Mesendoderm (in vitro differentiated cells): ENCODE data around the gene IL16.

Experiments
- DNase-seq: peaks from one replicate; pipeline ENCODE4 v3.0.0; 2013
- H2AK5ac ChIP-seq: 2 replicates; pipeline ENCODE4 v1.6.1; 2013; ENCODE audit warnings: low read length, inconsistent platforms
- H2BK120ac ChIP-seq: 2 replicates; pipeline ENCODE4 v1.6.1; 2013; ENCODE audit warnings: low read depth, mild to moderate bottlenecking, low read length, moderate library complexity, mixed read lengths
- H2BK15ac ChIP-seq: replicated peaks from 2 replicates; pipeline ENCODE4 v1.6.1; 2013; ENCODE audit warnings: low read depth, mild to moderate bottlenecking, moderate library complexity
- H2BK5ac ChIP-seq: 2 replicates; pipeline ENCODE4 v1.6.1; 2013; ENCODE audit warnings: low read length, inconsistent platforms
- H3K18ac ChIP-seq: 2 replicates; pipeline ENCODE4 v1.6.1; 2013; ENCODE audit warnings: mild to moderate bottlenecking, low read length, mixed read lengths
- H3K23ac ChIP-seq: one replicate; pipeline ENCODE4 v1.6.1; 2013; ENCODE audit warnings: low read length
- H3K27ac ChIP-seq: 2 replicates; pipeline ENCODE4 v1.5.1; 2013; ENCODE audit warnings: low read depth, mild to moderate bottlenecking, inconsistent platforms, low read length, moderate library complexity
- H3K27me3 ChIP-seq: 2 replicates; pipeline ENCODE4 v1.6.1; 2013; ENCODE audit warnings: low read length, control low read depth, mild to moderate bottlenecking, inconsistent platforms; ENCODE audit not compliant: insufficient read depth, poor library complexity
- H3K36me3 ChIP-seq: 2 replicates; pipeline ENCODE4 v1.6.1; 2013; ENCODE audit warnings: low read length, inconsistent platforms; ENCODE audit not compliant: control insufficient read depth, insufficient read depth
- H3K4ac ChIP-seq: one replicate; pipeline ENCODE4 v1.6.1; 2013; ENCODE audit warnings: low read depth, mild to moderate bottlenecking, low read length, moderate library complexity
- H3K4me1 ChIP-seq: 2 replicates; pipeline ENCODE4 v1.6.1; 2013; ENCODE audit warnings: low read depth, low read length, inconsistent platforms; ENCODE audit not compliant: control insufficient read depth
- H3K4me2 ChIP-seq: 2 replicates; pipeline ENCODE4 v1.6.1; 2013; ENCODE audit warnings: low read length
- H3K4me3 ChIP-seq: 2 replicates; pipeline ENCODE4 v1.5.1; 2013; ENCODE audit warnings: mild to moderate bottlenecking, low read length
- H3K56ac ChIP-seq: one replicate; pipeline ENCODE4 v1.6.1; 2013; ENCODE audit warnings: low read length
- H3K79me1 ChIP-seq: 2 replicates; pipeline ENCODE4 v1.6.1; 2013; ENCODE audit warnings: low read length, inconsistent platforms
- H3K79me2 ChIP-seq: 2 replicates; pipeline ENCODE4 v1.6.1; 2013; ENCODE audit warnings: mild to moderate bottlenecking, low read length; ENCODE audit not compliant: control insufficient read depth, insufficient read depth
- H3K9ac ChIP-seq: 2 replicates; pipeline ENCODE4 v1.6.1; 2013; ENCODE audit warnings: low read length, inconsistent platforms
- H4K5ac ChIP-seq: one replicate; pipeline ENCODE4 v1.6.1; 2013; ENCODE audit warnings: low read length
- H4K8ac ChIP-seq: one replicate; pipeline ENCODE4 v1.6.1; 2013; ENCODE audit warnings: low read depth, mild to moderate bottlenecking, control low read depth, low read length, moderate library complexity
- WGBS: extraction: QIAGEN DNeasy Blood & Tissue Kit; methylation state at CpG from one replicate; pipeline ENCODE4 v1.1.7; 2013; ENCODE audit warnings: low lambda C conversion rate, missing lambda C conversion rate; ENCODE audit not compliant: insufficient coverage; ENCODE audit errors: extremely low coverage; 5-methylcytosine and 5-hydroxymethylcytosine counted together

The IL16 gene

DNA sequence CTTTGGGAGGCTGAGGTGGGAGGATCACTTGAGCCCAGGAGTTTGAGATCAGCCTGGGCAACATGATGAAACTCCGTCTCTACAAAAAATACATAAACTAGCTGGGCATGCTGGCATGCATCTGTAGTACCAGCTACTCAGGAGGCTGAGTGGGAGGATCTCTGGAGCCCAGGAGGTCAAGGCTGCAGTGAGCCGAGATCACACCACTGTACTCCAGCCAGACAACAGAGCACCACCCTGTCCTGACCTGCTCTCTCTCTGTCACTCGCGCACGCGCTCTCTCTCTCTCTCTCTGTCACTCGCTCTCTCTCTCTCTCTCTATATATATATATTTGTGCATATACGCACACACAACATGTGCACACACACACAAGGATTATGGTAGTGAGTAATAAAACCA lies 61.8 kb downstream of the IL16 start:
- H3K4me3 ChIP-seq: no peak overlapping the region
- WGBS: no CpG with 5 or more reads among the region's 8 CpGs
- DNase-seq: no peak

DNA sequence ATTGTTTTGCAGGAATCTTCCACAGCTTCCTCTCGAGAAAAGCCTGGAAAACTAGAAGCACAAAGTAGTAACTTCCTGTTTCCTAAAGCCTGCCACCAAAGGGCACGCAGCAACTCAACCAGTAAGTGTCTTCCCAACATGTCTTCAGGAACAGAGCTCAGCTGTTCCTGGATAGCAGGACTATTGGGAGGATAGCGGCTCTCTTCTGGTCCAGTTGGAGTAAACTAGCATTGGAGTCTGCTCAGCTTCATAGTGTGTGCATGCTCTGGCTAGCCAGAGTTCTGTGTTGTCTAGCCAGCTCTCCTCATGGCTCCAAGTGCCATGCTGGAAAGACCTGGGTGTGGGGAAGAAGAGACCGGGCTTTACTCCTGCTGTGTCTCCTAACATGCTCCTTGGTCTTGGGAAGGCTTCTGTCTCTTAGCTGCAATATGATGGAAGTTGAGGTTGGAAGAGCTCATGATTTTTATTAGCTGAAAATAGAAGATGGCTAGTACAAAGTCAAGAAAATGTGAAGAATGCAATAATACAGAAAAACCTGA lies 63.1 kb downstream of the IL16 start:
- Histone ChIP-seq H2AK5ac (no peak overlapping the region), H2BK5ac (no peak overlapping the region), H3K4me3 (no peak overlapping the region), H3K4me1 (no peaks in the 10 kb centered on the region), H3K9ac (no peak overlapping the region), H3K27ac (no peak overlapping the region), H3K79me2 (no peaks in the 10 kb centered on the region), H2BK120ac (no peak overlapping the region), H3K56ac (no peak overlapping the region), H3K36me3 (no peaks in the 10 kb centered on the region), H3K79me1 (no peaks in the 10 kb centered on the region), H3K18ac (no peak overlapping the region), H3K4me2 (no peak overlapping the region), H3K27me3 (no peaks in the 10 kb centered on the region), H3K23ac (no peak overlapping the region), H4K5ac (no peak overlapping the region), H2BK15ac (no peak overlapping the region), H4K8ac (no peak overlapping the region), H3K4ac (no peak overlapping the region)
- WGBS: no CpG with 5 or more reads among the region's 4 CpGs
- no peak for DNase-seq

More for the DNA sequence above, 61.8 kb downstream of the IL16 start:
- H2AK5ac ChIP-seq: no peak overlapping the region
- H3K27me3 ChIP-seq: no peaks in the 10 kb centered on the region
- H3K27ac ChIP-seq: no peak overlapping the region
- H3K79me2 ChIP-seq: no peaks in the 10 kb centered on the region
- H3K4me2 ChIP-seq: no peak overlapping the region
- H3K36me3 ChIP-seq: no peaks in the 10 kb centered on the region
- no peak overlapping the region for H2BK15ac ChIP-seq
- H3K56ac ChIP-seq: no peak overlapping the region
- no peak overlapping the region for H4K8ac ChIP-seq
- no peak overlapping the region for H3K23ac ChIP-seq
- H2BK5ac ChIP-seq: no peak overlapping the region
- no peaks in the 10 kb centered on the region for H3K79me1 ChIP-seq
- H3K18ac ChIP-seq: no peak overlapping the region
- no peak overlapping the region for H3K4ac ChIP-seq
- no peak overlapping the region for H4K5ac ChIP-seq
- no peak overlapping the region for H2BK120ac ChIP-seq
- no peaks in the 10 kb centered on the region for H3K4me1 ChIP-seq
- no peak overlapping the region for H3K9ac ChIP-seq

DNA sequence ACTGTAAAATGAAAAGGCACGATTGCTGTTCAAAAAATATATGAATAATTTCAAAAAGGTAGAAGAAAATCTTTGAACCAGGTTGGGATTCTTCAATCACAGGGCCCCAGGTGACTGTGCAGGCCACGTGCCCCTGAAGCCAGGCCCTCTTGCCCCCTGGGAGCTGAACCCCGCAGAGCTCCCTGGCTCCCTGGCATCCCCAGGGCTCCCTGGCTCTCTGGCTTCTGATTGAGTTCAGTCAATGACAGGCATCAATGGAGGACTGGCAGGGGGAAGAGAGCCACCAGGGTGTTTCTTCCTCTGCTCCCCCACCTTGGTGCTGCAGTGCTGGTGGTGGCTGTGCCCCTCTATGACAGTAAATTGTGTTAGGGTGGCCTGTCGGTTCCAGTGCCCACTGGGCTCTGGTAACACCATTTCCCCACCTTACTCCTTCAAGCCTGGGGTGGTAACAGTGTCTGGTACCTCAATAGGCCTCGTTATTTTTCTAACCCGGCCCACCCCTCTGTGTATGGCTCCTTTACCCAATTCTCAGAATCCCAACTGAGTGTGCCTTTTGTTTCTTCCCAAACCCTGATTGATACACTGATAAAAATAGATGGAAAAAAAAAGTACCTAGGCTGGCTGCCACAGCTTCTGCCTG lies 64.6 kb downstream of the IL16 start:
- no peaks in the 10 kb centered on the region for H3K4me1 ChIP-seq
- H3K18ac ChIP-seq: no peak overlapping the region
- H3K4me2 ChIP-seq: no peak overlapping the region
- H2BK5ac ChIP-seq: no peak overlapping the region
- no peak overlapping the region for H3K9ac ChIP-seq
- H3K36me3 ChIP-seq: no peaks in the 10 kb centered on the region
- no peak for DNase-seq
- H3K27ac ChIP-seq: no peak overlapping the region
- no peak overlapping the region for H4K8ac ChIP-seq
- WGBS: no CpG with 5 or more reads among the region's 6 CpGs
- no peak overlapping the region for H4K5ac ChIP-seq
- H2BK15ac ChIP-seq: no peak overlapping the region
- H2AK5ac ChIP-seq: no peak overlapping the region
- no peaks in the 10 kb centered on the region for H3K27me3 ChIP-seq
- no peak overlapping the region for H2BK120ac ChIP-seq
- no peaks in the 10 kb centered on the region for H3K79me2 ChIP-seq
- H3K4me3 ChIP-seq: no peak overlapping the region
- no peak overlapping the region for H3K56ac ChIP-seq
- no peaks in the 10 kb centered on the region for H3K79me1 ChIP-seq
- H3K23ac ChIP-seq: no peak overlapping the region
- H3K4ac ChIP-seq: no peak overlapping the region

DNA sequence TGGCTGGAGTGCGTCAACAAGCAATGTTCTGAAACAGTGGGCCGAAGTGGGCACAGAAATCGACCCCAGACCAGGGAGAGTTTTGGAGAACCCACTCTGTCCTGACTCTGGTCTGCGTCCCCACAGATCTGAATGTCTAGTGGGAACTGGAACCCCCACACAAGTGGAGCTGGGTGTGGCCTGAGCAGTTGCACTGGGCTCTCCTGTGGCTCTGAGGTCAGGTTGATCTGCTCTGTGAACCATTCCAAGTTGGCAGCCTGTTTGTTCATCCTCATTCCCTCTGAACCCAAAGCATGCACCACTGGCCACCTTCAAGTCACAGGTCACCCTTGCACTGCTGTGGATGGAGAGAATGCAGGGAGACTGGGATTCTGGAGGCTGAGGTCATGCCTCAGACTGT lies 66.8 kb downstream of the IL16 start:
- Histone ChIP-seq H4K8ac (no peak overlapping the region), H3K27me3 (no peaks in the 10 kb centered on the region), H2AK5ac (no peak overlapping the region), H3K79me1 (no peaks in the 10 kb centered on the region), H3K79me2 (no peaks in the 10 kb centered on the region), H3K23ac (no peak overlapping the region), H3K4me3 (no peak overlapping the region), H2BK15ac (no peak overlapping the region), H3K4me2 (no peak overlapping the region), H3K9ac (no peak overlapping the region), H3K36me3 (no peaks in the 10 kb centered on the region), H4K5ac (no peak overlapping the region), H2BK5ac (no peak overlapping the region), H3K18ac (no peak overlapping the region), H3K27ac (no peak overlapping the region), H3K4ac (no peak overlapping the region), H3K56ac (no peak overlapping the region), H2BK120ac (no peak overlapping the region), H3K4me1 (no peaks in the 10 kb centered on the region)
- WGBS: no CpG with 5 or more reads among the region's 4 CpGs
- DNase-seq: no peak

DNA sequence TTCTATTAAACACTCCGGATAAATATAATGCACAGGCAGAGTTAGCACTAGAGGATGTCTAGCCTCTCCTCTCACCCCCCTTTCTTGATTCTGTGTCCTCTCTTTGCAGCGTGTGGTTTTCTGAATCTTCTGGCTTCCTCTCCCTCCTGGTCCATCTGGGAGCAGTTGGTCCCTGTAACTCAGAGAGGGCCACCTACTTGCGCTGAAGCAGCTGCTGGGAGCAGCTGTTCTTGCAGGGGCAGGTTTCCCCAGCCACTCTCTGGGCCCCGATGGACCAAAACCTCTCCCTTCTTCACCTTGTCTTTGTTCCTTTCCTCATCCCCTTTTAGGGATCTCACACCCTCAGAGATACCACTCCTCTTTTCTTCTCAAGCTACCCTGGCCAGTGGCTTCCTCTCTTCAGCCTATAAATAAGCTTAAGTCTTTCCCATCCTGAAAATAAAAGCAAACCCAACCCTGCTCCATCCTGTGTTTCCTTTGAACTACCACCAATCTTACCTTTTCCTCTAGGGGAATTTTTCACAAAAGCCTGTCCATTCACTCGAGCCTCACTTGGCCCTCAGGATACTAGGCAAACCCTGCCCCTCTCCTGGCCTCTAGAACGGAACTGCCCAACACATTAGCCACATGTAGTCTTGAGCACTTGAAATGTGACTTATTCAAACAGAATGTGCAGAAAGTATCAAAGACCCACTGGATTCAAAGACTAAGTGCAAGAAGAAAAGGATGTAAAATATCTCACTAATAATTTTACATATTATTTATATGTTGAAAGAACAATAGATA lies 67.6 kb downstream of the IL16 start:
- Histone ChIP-seq H3K56ac (no peak overlapping the region), H3K23ac (no peak overlapping the region), H3K4me2 (no peak overlapping the region), H3K4me1 (no peaks in the 10 kb centered on the region), H4K5ac (no peak overlapping the region), H3K79me1 (no peaks in the 10 kb centered on the region), H3K4me3 (no peak overlapping the region), H3K36me3 (no peaks in the 10 kb centered on the region), H2BK15ac (no peak overlapping the region), H3K18ac (no peak overlapping the region), H2BK120ac (no peak overlapping the region), H3K4ac (no peak overlapping the region), H3K27ac (no peak overlapping the region), H2BK5ac (no peak overlapping the region), H3K27me3 (no peaks in the 10 kb centered on the region), H4K8ac (no peak overlapping the region), H2AK5ac (no peak overlapping the region), H3K9ac (no peak overlapping the region), H3K79me2 (no peaks in the 10 kb centered on the region)
- WGBS: no CpG with 5 or more reads among the region's 6 CpGs
- no peak for DNase-seq
